Measurements from ENCODE around the gene SP100.

GRCh38 chr2:230412846-230413245 is 3.2 kb upstream of the SP100 start:
- TF ChIP-seq POLR2AphosphoS5 (IDR thresholded peaks at IDR 0.05; ENCODE audit: borderline replicate concordance, low read depth, low read length) (no peak), FOXP2 (optimal IDR thresholded peaks at IDR 0.05; ENCODE audit: control extremely low read depth, extremely low read length, insufficient read depth) (no peak)

All from SK-N-MC (cell line).